Mesangial cell (primary cell): ENCODE results near the gene CREB1. TPM values are rescaled to one million over a fixed set of nuclear protein-coding genes. Genes with fewer than 3 reads are reported as not detected.

Experiments
- total RNA-seq: library from RNA; depleted of rRNA; stranded (reverse); fragments of >200 nt; gene quantifications from 2 replicates; pipeline ENCODE4 v1.2.3, GENCODE V29; 2015

Gene CREB1
- total RNA-seq: 33.1 and 39.2 TPM in 2 replicates

DNA sequence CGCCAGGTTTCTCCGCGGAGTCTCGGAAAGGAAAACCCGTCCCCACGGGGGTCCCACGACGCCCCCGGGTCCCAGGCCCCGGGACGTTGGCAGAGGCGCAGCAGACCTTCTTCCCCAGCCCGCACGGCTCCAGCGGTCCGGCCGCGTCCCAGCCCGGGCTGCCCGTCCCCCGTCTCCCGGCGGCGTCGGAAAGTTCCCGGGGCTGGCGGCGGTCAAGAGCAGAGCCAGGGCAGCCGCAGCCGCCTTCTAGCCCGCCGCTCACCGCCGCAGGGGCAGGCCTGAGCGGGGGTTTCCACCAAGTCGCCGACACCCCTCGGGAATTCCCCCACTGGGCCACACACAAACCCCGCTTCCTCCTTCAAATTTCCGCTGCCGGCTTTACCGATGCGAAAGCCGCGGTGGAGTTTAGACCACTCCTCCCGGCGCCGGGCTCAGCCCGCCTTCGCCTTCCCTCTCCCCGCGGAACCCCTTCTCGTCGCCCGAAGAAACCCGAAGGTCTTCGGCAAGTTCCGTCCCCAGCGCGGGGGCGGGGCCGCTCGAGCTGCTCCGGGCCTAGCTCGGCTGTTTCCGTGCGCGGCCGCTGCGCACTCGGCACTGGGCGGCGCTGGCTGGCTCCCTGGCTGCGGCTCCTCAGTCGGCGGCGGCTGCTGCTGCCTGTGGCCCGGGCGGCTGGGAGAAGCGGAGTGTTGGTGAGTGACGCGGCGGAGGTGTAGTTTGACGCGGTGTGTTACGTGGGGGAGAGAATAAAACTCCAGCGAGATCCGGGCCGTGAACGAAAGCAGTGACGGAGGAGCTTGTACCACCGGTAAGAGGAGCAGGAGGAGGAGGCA is at the start of gene CREB1:
Gene CREB1, plus strand, starts transcription at position 633 of the 830 bp plus-strand sequence. CDS start 25,674 bp downstream, outside the sequence.

DNA sequence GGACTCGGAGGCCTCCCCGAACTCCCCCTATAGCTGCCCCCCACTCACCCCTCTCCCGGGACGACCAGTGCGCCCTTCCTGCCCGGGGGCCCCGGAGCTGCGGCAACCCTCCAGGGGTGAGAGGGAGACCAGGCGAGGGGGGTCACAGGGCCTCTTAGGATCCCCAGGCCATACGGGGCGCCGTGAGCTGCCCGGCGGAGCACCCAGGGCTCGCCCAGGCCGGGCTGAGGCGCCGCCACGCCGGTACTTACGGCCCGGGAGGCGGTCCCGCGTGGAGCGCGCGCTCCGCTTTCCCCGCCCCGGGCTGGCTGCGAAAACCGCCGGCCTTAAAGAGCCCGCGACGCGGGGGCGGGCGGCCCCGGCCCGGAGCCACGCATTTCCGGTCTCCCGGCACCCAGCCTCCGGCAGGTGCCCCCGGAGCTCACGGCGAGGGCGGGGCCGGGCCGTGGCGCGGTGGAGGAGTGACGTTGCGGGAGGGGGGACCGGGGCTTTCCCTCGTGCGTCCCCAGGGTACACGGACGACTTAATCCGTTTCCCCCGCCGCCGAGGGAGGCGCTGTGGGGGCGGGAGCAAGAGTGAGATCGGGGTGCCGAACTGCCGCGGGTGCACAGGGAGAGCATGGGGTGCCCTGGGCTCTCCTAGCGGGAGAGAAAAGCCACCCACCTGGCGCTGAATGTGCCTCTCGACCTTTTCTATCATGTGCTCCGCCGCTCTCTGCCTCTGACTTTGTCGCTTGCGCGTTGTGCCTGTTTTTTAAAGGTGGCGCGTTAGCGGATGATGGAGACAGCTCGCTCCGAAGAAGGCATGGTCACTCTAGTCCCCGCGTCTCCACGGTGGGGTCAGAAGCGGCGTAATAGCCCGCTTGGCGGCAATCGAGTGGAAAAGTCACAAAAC is 95.5 kb downstream of the CREB1 start, which contains the start of gene METTL21A:
Gene METTL21A, minus strand, starts transcription at position 381 of the 894 bp plus-strand sequence. CDS start 1,019 bp downstream, outside the sequence.

Other genes with a start within 250 kb of the CREB1 start
- 23.3 and 38.0 TPM in 2 replicates for gene METTL21A, start 95.4 kb downstream of the CREB1 start, total RNA-seq
- 7.9 and 16.0 TPM in 2 replicates for gene CCNYL1, start 181.7 kb downstream of the CREB1 start, total RNA-seq
- 4.4 and 7.4 TPM in 2 replicates for gene FZD5, start 239.9 kb downstream of the CREB1 start, total RNA-seq